Measurements from ENCODE around the gene SV2C. TPM values are rescaled to one million over a fixed set of nuclear protein-coding genes. Genes with fewer than 3 reads are reported as not detected.
"Not testable (repeated sequence)": the region's sequence is repeated elsewhere in the genome, so short reads cannot be mapped to it uniquely, and the experiment has no call there.

Gene SV2C, protein sequence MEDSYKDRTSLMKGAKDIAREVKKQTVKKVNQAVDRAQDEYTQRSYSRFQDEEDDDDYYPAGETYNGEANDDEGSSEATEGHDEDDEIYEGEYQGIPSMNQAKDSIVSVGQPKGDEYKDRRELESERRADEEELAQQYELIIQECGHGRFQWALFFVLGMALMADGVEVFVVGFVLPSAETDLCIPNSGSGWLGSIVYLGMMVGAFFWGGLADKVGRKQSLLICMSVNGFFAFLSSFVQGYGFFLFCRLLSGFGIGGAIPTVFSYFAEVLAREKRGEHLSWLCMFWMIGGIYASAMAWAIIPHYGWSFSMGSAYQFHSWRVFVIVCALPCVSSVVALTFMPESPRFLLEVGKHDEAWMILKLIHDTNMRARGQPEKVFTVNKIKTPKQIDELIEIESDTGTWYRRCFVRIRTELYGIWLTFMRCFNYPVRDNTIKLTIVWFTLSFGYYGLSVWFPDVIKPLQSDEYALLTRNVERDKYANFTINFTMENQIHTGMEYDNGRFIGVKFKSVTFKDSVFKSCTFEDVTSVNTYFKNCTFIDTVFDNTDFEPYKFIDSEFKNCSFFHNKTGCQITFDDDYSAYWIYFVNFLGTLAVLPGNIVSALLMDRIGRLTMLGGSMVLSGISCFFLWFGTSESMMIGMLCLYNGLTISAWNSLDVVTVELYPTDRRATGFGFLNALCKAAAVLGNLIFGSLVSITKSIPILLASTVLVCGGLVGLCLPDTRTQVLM
- total RNA-seq: not detected in 2 replicates

DNA sequence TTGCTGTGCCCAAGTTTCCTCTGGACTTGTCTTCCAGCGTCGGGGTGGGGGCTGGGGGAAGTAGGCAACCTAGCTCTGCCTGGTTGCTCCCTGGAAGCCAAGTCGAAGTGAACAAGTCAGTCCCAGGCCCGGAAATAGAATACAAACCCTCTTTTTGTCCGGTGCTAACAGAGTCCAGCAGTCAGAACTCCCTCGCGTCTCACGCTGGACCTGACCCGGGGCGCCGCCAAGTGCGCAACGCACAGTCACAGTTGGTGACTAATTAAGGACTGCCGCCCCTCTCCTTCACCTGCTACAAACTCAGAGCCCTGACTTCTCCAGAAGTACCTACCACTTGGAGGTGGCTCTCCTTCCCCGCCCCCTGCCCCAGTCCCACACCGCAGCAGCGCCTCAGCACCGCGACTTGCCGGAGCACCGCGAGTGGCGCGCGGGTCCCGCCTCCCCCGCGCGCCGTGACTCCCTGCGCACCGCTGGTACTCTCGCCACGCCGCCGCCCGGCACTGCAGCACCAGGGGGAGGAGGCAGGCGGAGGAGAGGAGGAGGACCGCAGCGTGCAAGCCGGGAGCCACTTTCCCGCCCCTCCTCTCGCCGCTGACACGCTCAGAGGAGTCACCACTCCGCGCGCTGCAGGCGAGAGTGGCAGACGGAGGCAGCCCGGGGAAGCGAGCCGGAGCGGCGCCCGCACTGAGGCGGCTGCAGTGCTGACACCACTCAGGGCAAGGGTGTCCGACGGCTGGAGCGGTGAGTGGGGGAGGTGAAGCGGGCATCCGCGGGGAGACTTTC lies at the start of gene SV2C:
Gene SV2C, plus strand, starts transcription at position 612 of the 783 bp plus-strand sequence. CDS start 48,368 bp downstream, outside the sequence.
- Histone ChIP-seq H3K4me3 (ENCODE audit: insufficient read depth, low read length) (no peak within 1 kb of the TSS), H3K36me3 (ENCODE audit: insufficient read depth, low read length) (no peaks in the 10 kb centered on the region), H3K4me1 (ENCODE audit: insufficient read depth, low read length) (no peaks in the 10 kb centered on the region), H3K27me3 (ENCODE audit: insufficient read depth, low read length) (peaks cover 39% of the 10 kb centered on the region), H2AFZ (ENCODE audit: low read length) (no peak within 1 kb of the TSS), H4K20me1 (ENCODE audit: insufficient read depth, low read length) (no peaks in the 10 kb centered on the region), H3K79me2 (ENCODE audit: insufficient read depth, low read length) (no peaks in the 10 kb centered on the region), H3K27ac (ENCODE audit: low read depth, low read length) (no peak within 1 kb of the TSS), H3K4me2 (ENCODE audit: insufficient read depth, low read length) (no peak within 1 kb of the TSS), H3K9me3 (ENCODE audit: low read depth, low read length) (no peaks in the 10 kb centered on the region)
- TF ChIP-seq, protein P1, sequence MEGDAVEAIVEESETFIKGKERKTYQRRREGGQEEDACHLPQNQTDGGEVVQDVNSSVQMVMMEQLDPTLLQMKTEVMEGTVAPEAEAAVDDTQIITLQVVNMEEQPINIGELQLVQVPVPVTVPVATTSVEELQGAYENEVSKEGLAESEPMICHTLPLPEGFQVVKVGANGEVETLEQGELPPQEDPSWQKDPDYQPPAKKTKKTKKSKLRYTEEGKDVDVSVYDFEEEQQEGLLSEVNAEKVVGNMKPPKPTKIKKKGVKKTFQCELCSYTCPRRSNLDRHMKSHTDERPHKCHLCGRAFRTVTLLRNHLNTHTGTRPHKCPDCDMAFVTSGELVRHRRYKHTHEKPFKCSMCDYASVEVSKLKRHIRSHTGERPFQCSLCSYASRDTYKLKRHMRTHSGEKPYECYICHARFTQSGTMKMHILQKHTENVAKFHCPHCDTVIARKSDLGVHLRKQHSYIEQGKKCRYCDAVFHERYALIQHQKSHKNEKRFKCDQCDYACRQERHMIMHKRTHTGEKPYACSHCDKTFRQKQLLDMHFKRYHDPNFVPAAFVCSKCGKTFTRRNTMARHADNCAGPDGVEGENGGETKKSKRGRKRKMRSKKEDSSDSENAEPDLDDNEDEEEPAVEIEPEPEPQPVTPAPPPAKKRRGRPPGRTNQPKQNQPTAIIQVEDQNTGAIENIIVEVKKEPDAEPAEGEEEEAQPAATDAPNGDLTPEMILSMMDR (IDR thresholded peaks at IDR 0.05; ENCODE audit: extremely low read depth, low read depth, low read length): no peak
- DNase-seq (ENCODE audit: insufficient read length, low spot score, missing footprints): peak; percentile 88

DNA sequence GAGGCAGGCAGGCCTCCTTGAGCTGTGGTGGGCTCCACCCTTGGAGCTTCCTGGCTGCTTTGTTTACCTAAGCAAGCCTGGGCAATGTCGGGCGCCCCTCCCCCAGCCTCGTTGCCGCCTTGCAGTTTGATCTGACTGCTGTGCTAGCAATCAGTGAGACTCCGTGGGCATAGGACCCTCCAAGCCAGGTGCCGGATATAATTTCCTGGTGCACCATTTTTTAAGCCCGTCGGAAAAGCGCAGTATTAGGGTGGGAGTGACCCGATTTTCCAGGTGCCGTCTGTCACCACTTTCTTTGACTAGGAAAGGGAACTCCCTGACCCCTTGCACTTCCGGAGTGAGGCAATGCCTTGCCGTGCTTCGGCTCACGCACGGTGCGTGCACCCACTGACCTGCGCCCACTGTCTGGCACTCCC lies 45.4 kb upstream of the SV2C start:
- not testable (repeated sequence) for H3K36me3 ChIP-seq (ENCODE audit: insufficient read depth, low read length); H2AFZ ChIP-seq (ENCODE audit: low read length); H3K27ac ChIP-seq (ENCODE audit: low read depth, low read length); H3K4me2 ChIP-seq (ENCODE audit: insufficient read depth, low read length); H3K4me3 ChIP-seq (ENCODE audit: insufficient read depth, low read length); H3K27me3 ChIP-seq (ENCODE audit: insufficient read depth, low read length); H3K4me1 ChIP-seq (ENCODE audit: insufficient read depth, low read length); DNase-seq (ENCODE audit: insufficient read length, low spot score, missing footprints); H3K9me3 ChIP-seq (ENCODE audit: low read depth, low read length); H3K79me2 ChIP-seq (ENCODE audit: insufficient read depth, low read length); H4K20me1 ChIP-seq (ENCODE audit: insufficient read depth, low read length)

DNA sequence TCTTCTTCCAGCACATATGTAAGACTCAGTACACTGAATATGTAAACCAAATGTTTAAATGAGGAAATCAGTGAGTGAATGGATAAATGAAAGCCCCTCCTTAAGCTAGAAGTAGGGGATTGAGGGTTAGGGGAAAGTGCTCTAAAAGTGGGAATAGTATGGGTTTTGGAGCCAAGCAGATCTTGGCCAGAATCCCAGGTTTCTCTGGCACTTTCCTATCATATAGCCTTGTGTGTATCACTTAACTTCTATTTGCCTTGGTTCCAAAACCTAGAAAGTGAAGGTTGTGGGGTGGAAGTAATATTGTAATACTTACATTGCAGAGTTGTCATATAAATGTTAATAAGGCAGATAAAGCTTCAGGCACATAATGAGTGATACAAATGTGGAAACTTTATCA lies 45.0 kb upstream of the SV2C start:
- no peak overlapping the region for H3K4me2 ChIP-seq (ENCODE audit: insufficient read depth, low read length)
- H3K27me3 ChIP-seq (ENCODE audit: insufficient read depth, low read length): no peaks in the 10 kb centered on the region
- H3K4me3 ChIP-seq (ENCODE audit: insufficient read depth, low read length): no peak overlapping the region
- no peaks in the 10 kb centered on the region for H3K9me3 ChIP-seq (ENCODE audit: low read depth, low read length)
- no peak overlapping the region for H2AFZ ChIP-seq (ENCODE audit: low read length)
- peak; percentile 15 for DNase-seq (ENCODE audit: insufficient read length, low spot score, missing footprints)
- H3K79me2 ChIP-seq (ENCODE audit: insufficient read depth, low read length): no peaks in the 10 kb centered on the region
- H3K36me3 ChIP-seq (ENCODE audit: insufficient read depth, low read length): no peaks in the 10 kb centered on the region
- H3K4me1 ChIP-seq (ENCODE audit: insufficient read depth, low read length): no peaks in the 10 kb centered on the region
- H3K27ac ChIP-seq (ENCODE audit: low read depth, low read length): no peak overlapping the region
- no peaks in the 10 kb centered on the region for H4K20me1 ChIP-seq (ENCODE audit: insufficient read depth, low read length)
- TF ChIP-seq, protein P1 (IDR thresholded peaks at IDR 0.05; ENCODE audit: extremely low read depth, low read depth, low read length): no peak

DNA sequence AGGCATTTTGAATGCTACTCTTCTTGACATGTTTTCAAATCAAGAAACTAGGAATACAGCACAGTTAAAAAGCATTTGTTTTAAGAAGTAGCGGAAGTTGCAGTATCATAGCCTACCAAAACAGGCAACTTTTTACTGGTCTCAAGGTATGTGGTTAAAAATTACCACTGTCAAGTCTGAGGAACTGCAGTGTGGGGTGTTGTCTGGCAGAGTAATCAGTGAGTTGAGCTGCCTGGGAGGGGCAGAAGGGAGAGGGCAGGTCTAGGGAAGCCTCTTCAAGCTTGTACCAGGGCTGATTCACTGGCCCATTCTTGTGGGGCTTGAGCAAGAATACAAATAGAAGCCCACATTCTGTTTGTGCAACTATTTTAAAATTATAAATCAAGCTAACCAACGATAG lies 42.4 kb upstream of the SV2C start:
- Histone ChIP-seq H3K4me3 (ENCODE audit: insufficient read depth, low read length) (no peak overlapping the region), H3K9me3 (ENCODE audit: low read depth, low read length) (no peaks in the 10 kb centered on the region), H3K27ac (ENCODE audit: low read depth, low read length) (no peak overlapping the region), H2AFZ (ENCODE audit: low read length) (no peak overlapping the region), H3K79me2 (ENCODE audit: insufficient read depth, low read length) (no peaks in the 10 kb centered on the region), H3K36me3 (ENCODE audit: insufficient read depth, low read length) (no peaks in the 10 kb centered on the region), H4K20me1 (ENCODE audit: insufficient read depth, low read length) (no peaks in the 10 kb centered on the region), H3K27me3 (ENCODE audit: insufficient read depth, low read length) (no peaks in the 10 kb centered on the region), H3K4me1 (ENCODE audit: insufficient read depth, low read length) (no peaks in the 10 kb centered on the region), H3K4me2 (ENCODE audit: insufficient read depth, low read length) (no peak overlapping the region)
- DNase-seq (ENCODE audit: insufficient read length, low spot score, missing footprints): no peak
- TF ChIP-seq, protein P1 (IDR thresholded peaks at IDR 0.05; ENCODE audit: extremely low read depth, low read depth, low read length): no peak
